Dermis blood vessel endothelial cell (primary cell): ENCODE measurements around the gene COL24A1. TPM values are rescaled to one million over a fixed set of nuclear protein-coding genes. Genes with fewer than 3 reads are reported as not detected.
"Not testable (repeated sequence)": the region's sequence is repeated elsewhere in the genome, so short reads cannot be mapped to it uniquely, and the experiment has no call there.

Experiments
- DNase-seq: peaks from one replicate; pipeline ENCODE4 v3.0.0; 2010
- total RNA-seq: library from RNA; depleted of rRNA; stranded (reverse); fragments of >200 nt; gene quantifications from 2 replicates; pipeline ENCODE4 v1.2.3, GENCODE V29; 2014

COL24A1 gene
- total RNA-seq, 1 donor from 2014 or later = not detected

- DNase-seq = no peak
Measured at GRCh38 chr1:86152887-86153286, 3.7 kb downstream of the COL24A1 start.

DNA sequence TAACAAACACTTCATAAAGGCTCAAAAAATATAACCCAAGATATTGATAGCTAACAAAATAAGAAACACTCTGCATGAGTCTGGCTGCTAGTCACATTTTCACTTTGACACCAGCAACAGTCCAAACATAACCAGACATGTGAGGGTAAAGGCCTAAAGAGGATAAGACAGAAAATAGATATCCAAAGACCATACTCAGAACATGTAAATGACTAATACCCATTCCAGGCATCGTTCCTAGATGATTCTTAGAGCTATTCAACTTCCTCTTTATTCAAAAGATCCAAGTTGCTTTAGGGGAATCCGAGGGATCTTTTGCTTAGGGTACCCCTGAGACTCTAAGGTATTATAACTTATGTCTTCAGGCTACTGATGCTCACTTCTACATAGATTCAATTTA lies 5.1 kb downstream of the COL24A1 start:
- DNase-seq = no peak

DNA sequence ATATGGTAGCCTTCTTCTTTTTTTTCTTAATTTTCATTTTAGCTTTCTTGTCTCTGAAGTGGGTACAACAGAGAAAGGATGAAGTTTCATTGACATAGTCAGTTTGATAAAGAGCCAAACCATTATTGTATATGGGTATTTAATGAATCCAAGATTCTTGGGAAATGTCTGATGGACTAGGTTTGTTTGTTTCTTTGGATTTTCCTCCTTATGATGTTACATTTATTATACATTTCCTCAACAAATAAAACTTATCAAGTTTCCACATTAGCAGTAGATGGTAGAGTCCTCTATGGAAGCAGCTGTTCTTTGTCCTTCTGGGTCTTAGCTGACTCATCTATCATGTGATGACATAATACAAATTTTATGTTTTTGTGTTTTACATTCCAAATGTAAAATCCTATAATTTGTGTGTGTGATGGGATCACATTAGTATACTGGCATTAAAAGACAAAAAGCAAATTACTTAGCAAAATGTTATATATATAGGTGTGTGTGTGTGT lies 6.0 kb downstream of the COL24A1 start:
- DNase-seq = no peak

DNA sequence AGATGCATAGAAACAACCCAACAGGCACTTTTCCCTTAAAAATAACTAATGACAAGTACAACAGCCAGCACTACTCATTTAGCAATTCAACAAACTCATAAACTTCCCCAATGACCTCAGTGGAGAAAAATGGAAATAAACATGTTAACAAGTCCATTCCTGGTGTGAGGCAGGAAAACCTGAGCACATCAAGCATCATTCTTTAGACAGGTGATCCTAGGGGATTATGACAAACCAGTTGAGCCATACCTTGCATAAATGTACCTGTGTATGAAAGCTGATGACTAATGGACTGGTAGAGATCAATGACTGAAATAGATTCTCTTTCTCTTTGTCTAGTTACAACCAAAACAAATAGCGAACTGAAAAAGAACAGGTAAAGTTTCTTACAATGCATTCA lies 7.0 kb downstream of the COL24A1 start:
- no peak for DNase-seq

DNA sequence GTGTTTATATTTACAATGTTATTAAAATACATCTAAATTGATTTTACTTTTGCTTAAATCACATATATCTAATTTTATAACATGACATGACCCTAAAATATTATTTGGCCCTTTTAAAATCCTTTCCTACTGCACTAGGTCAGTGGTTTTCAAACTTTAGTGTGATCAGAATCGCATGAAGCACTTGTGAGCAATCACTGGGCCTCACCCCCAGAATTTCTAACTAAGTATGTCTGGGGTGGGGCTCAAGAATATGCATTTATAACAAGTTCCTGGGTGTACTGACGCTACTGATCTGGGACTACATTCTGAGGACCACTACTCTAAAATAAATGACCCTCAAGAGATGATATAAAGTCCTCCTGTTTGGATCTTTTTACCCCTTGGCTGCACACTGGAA lies 8.8 kb downstream of the COL24A1 start:
- DNase-seq = no peak

DNA sequence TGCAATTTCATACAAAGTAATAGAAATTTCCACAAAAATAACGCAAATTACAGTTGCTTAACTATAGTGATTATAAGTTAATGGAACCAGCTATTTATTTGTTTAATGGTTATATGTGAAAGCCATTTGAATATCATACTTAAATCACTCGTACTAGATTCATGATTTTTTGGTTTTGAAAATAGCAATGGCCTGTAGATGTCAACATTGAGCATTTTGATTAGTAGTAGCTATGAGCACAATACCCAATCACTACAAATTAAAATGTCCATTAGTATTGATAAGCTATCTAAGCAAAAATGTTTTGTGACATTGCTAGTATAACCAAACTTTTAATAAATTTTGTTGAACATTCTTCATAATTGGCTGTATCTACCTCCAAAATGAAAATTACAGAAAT lies 10.0 kb downstream of the COL24A1 start:
- DNase-seq = no peak

DNA sequence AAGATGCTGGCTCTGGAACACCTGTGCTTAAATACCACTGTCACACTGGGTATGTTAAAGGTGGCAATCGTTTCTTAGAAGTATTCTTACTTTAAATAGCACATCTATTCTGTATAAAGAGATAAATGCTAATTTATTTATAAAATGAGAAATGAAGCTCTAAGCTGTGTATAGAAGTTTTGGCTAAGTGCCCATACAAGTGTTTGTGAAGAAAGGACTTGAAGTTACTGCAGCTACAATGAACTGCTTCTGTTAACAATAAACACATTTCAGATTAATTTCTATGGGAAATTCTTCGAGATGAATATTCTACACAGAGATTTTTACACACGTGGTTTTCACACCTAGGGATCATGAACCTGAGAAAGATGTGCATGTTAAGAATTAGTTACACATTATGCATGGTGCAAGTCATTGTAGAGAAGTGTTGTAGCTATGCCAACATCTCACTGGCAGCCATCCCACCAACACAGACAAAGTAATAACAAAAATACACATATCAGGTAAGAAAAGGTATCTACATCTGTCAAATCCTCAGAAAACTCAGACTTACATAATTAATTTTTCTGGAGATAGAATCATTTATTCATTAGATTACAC lies 16.2 kb downstream of the COL24A1 start:
- no peak for DNase-seq

GRCh38 chr1:86138746-86139145 lies 17.8 kb downstream of the COL24A1 start:
- no peak for DNase-seq

- DNase-seq = no peak
Measured at GRCh38 chr1:86137436-86137835, 19.1 kb downstream of the COL24A1 start.

GRCh38 chr1:86119214-86119764 lies 37.3 kb downstream of the COL24A1 start:
- no peak for DNase-seq

- DNase-seq = no peak
Measured at GRCh38 chr1:86114816-86115400, 41.7 kb downstream of the COL24A1 start.

- no peak for DNase-seq
Measured at GRCh38 chr1:86114236-86114635, 42.3 kb downstream of the COL24A1 start.

DNA sequence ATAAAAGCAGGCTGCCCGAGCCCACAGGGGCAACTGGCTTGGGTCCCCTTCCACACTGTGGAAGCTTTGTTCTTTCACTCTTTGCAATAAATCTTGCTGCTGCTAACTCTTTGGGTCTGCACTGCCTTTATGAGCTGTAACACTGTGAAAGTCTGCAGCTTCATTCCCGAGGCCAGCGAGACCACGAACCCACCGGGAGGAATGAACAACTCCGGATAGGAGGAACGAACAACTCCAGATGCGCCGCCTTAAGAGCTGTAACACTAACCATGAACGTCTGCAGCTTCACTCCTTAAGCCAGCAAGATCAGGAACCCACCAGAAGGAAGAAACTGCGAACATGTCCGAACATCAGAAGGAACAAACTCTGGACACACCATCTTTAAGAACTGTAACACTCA lies 45.0 kb downstream of the COL24A1 start:
- not testable (repeated sequence) for DNase-seq

GRCh38 chr1:86110451-86111129 lies 46.0 kb downstream of the COL24A1 start:
- no peak for DNase-seq

DNA sequence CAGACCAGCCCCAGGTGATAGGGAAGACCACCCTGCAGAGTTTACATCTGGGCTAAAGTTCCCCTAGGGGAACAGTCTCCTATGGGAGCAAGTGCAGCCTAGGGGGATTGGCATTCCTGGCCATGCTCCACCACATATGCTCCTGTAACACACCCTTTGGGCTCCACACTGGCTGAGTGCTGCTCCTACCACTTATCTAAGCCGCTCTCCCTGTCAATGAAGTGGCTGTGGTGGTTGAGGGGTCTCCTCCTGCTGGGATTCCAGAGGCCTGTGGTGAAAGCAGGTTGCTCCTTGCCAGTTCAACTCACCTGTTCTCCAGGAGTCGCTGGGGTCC lies 51.1 kb downstream of the COL24A1 start:
- DNase-seq = no peak

GRCh38 chr1:86104606-86105532 lies 51.7 kb downstream of the COL24A1 start:
- no peak for DNase-seq

- DNase-seq = no peak
Measured at GRCh38 chr1:86101616-86102015, 55.0 kb downstream of the COL24A1 start.

DNA sequence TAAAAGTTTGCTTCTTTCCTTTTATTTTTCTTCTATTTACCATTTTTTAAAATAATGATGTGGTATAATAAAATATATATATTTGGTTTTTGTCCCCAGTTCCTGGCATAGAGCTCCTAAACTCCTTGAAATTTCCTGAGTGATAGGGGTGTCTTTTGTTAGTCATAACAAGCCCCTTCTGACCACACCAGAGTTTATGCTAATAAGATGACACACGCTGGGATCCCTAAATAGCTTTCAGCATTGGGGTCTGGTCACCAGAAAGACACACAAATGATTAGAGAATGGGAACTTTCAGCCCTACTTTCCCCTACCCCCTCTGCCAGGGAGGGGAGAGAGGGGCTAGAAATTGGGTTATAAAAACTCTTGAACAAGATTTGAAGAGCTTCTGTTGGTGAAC lies 56.2 kb downstream of the COL24A1 start:
- no peak for DNase-seq

DNA sequence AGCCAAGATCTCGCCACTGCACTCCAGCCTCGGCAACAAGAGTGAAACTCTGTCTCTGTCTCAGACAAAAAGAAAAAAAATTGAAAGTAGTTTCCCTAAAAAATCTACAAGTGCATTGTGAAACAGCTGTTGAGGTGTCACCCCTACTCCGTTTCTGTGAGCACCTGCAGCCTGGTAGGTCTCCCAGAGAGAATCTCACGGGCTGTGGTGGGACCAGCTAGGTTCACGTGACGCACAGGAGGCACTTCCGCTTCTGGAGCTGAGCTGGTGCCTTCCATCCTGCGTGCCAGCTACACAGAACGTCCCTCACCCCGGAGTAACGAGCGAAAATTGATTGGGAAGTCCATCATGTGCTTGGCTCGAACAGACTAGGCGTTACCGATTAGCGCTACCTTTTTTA lies 66.8 kb downstream of the COL24A1 start:
- no peak for DNase-seq

DNA sequence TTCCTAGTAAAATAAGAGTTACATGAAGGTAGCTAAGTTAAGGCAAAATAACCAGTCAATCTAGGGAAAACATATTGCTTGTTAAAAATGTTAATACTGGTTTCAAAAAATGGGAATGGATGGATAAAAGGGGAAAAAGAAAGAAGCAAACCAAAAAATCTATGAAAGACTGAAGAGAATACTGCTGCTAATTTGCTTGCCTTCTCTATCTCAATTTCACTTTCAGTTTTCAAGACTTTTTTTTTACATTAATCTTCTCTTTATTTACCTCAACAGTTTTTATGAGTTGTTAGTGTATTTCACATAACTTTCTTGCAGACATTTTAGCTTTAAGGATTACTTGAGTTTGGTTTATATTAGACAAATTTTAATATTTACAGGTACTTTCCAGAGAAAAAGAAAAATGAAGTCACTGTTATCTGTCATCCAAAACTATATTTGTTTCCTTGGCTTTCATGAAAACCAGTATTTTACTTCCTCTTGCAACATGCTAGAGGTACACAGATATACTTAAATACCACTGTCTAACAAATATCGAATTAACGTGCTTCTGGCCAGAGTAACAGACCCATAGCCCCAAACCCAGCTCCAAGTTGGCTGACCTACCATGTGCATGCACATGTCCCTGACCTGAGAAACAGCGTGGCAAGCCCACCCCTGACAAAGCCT lies 70.7 kb downstream of the COL24A1 start:
- no peak for DNase-seq

DNA sequence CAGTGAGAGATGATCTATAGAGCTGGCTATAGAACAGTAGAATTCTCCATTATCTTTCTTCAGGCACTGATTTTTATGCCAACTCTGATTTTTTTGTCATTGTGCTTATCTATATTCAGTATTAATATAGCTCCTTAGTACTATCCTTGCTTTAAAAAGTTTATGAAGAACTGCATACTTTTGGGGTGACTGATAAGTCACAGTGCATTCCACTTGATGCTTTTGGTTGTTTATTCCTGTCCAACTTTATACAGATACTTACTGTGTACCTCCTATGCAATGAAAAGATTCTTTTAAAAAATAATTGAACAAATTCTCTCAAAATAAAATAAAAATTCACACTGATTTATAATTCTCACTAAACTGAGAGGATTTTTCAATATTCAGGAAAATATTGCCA lies 71.6 kb downstream of the COL24A1 start:
- DNase-seq = no peak

- no peak for DNase-seq
Measured at GRCh38 chr1:86082183-86082582, 74.4 kb downstream of the COL24A1 start.
